ENCODE measurements around the gene SH3YL1. TPM values are rescaled to one million over a fixed set of nuclear protein-coding genes. Genes with fewer than 3 reads are reported as not detected.

SH3YL1 gene
- total RNA-seq, 1 experiment from 2014 or later = 28.4 TPM

- POLR2A ChIA-PET = interaction anchor here (0.5 kb wide), 1 partner anchor 27 kb away, joined by 4 read pairs; no protein-coding TSS in a partner anchor
- BruUV-seq (replicated peaks) = no TSS peak
- in situ Hi-C loops (cut with HindIII; ENCODE audit: low pct_unique_long_range_greater_than_20kb, low sequenced_read_pairs) = no loop called here
Observed at GRCh38 chr2:255195-255594, 8.6 kb downstream of the SH3YL1 start.

GRCh38 chr2:254241-254640 is 9.6 kb downstream of the SH3YL1 start:
- Histone ChIP-seq H3K4me1 (ENCODE audit: control insufficient read depth, insufficient read depth, low read length) (no peaks in the 10 kb centered on the region), H3K9me3 (ENCODE audit: control insufficient read depth, insufficient read depth, low read depth, low read length) (peaks cover 10% of the 10 kb centered on the region), H3K27ac (ENCODE audit: low read length) (no peak overlapping the region), H3K36me3 (ENCODE audit: control insufficient read depth, insufficient read depth, low read length) (no peaks in the 10 kb centered on the region), H3K27me3 (ENCODE audit: control insufficient read depth, insufficient read depth, low read length) (no peaks in the 10 kb centered on the region), H3K4me3 (ENCODE audit: low read depth in 2 of 2, low read length in 2 of 2) (no peak overlapping the region)
- no TSS peak for BruUV-seq (replicated peaks)
- ATAC-seq = no peak
- no peak for DNase-seq (ENCODE audit: low read depth, low spot score)
- intact Hi-C loops (cut with micrococcal nuclease; ENCODE audit: unreplicated experiment) = no loop called here
- POLR2A ChIA-PET = no interaction called here
- in situ Hi-C loops (cut with HindIII; ENCODE audit: low pct_unique_long_range_greater_than_20kb, low sequenced_read_pairs) = no loop called here
- CTCF ChIA-PET = no interaction called here
- TF ChIP-seq TCF7L2 (IDR thresholded peaks at IDR 0.05; ENCODE audit: low read depth, low read length) (no peak), POLR2AphosphoS5 (IDR thresholded peaks at IDR 0.05; ENCODE audit: low read depth, low read length) (no peak), SIN3A (IDR thresholded peaks at IDR 0.05; ENCODE audit: borderline replicate concordance, insufficient read depth, low read depth, low read length) (no peak), REST (IDR thresholded peaks at IDR 0.05; ENCODE audit: insufficient read depth in 1 of 2, low read depth in 2 of 2, low read length in 1 of 2) (no peak), CTCF (IDR thresholded peaks at IDR 0.05) (no peak)

More at GRCh38 chr2:255195-255594, 8.6 kb downstream of the SH3YL1 start:
- TF ChIP-seq TCF7L2 (IDR thresholded peaks at IDR 0.05; ENCODE audit: low read depth, low read length) (no peak), SIN3A (IDR thresholded peaks at IDR 0.05; ENCODE audit: borderline replicate concordance, insufficient read depth, low read depth, low read length) (no peak), CTCF (IDR thresholded peaks at IDR 0.05) (no peak), POLR2AphosphoS5 (IDR thresholded peaks at IDR 0.05; ENCODE audit: low read depth, low read length) (no peak), REST (IDR thresholded peaks at IDR 0.05; ENCODE audit: insufficient read depth in 1 of 2, low read depth in 2 of 2, low read length in 1 of 2) (no peak)
- peaks cover 17% of the 10 kb centered on the region for H3K9me3 ChIP-seq (ENCODE audit: control insufficient read depth, insufficient read depth, low read depth, low read length)
- no peak overlapping the region for H3K27ac ChIP-seq (ENCODE audit: low read length)
- no peak overlapping the region for H3K4me3 ChIP-seq (ENCODE audit: low read depth in 2 of 2, low read length in 2 of 2)
- no peak for ATAC-seq
- H3K36me3 ChIP-seq (ENCODE audit: control insufficient read depth, insufficient read depth, low read length) = no peaks in the 10 kb centered on the region
- no peaks in the 10 kb centered on the region for H3K4me1 ChIP-seq (ENCODE audit: control insufficient read depth, insufficient read depth, low read length)
- DNase-seq (ENCODE audit: low read depth, low spot score) = no peak
- CTCF ChIA-PET = no interaction called here
- intact Hi-C loops (cut with micrococcal nuclease; ENCODE audit: unreplicated experiment) = no loop called here
- H3K27me3 ChIP-seq (ENCODE audit: control insufficient read depth, insufficient read depth, low read length) = no peaks in the 10 kb centered on the region

Measured in Panc1 (cell line).